IPS DF 4.7 (cell line): Measurements from ENCODE around the gene ITGA11.

Source experiments
- DNase-seq: peaks from one replicate; pipeline ENCODE4 v3.0.0-alpha.2; 2013; ENCODE audit warnings: low spot score; ENCODE audit errors: extremely low read depth

ITGA11 gene

DNA sequence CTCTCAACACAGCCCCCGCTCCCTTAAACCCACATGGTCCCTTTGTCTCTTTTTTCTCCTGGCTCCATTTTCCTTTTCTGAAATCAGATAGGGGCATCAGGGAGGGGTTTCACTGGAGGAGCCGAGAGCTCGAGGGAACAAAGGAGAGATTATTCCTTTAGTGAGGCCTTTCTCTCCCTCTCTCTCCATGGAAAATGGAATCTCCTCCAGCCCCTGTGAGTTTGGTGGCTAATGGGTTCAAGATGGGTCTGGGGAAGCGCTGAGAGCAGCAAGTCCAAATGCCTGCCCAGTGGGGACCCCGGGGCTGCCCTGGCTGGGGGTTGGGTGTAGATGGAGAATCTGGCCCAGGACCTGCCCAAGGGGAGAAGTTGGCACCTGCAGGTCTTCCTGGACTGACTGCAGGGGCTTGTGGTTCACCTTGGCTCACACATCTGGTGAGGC, 56.8 kb downstream of the ITGA11 start:
- DNase-seq: no peak

DNA sequence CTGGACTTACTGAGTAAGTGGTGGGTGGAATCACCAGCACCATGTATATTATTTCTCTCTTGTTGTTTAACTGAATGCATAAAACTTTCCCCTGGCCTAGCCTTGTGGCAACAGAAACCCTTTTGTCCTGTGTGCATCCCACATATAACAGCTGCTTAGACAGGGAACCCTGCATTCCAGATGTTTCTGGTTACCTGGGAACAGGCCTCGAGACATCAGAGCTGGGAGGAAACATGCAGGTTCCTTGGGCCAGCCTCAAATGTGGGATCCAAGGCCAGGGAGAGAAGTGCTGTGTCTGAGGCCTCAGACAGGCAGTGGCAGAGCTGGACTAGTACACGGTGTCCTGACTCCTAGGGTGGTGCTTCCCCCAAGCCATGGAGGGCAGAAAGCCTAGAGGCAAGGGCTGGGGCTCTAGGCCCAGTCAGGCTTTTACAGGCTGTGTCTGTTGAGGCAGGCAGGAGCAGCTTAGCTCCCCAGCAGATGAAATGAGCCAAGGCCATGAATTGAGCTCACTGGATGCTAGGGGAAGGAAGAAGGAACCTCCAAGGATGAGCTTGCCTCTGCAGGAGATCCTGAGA, 57.7 kb downstream of the ITGA11 start:
- no peak for DNase-seq

DNA sequence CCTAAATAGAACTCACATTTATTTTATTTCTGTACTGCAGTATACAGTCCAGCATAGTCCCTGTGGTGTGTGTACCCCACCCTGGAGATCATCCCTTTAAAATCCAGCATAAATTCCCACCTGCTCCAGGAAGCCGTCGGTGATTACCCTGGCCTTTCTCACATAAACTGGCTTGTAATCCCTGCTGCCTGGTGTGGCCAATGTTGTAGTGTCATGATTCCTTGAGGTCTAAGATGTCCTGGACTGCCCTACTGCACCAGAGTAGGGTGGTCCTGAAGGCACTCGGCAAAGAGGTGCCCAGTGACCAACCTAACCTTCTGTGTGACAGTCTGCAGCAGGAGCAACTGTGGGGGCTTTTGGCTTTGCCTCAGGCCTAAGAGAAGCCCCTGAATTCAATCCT, 58.9 kb downstream of the ITGA11 start:
- no peak for DNase-seq

DNA sequence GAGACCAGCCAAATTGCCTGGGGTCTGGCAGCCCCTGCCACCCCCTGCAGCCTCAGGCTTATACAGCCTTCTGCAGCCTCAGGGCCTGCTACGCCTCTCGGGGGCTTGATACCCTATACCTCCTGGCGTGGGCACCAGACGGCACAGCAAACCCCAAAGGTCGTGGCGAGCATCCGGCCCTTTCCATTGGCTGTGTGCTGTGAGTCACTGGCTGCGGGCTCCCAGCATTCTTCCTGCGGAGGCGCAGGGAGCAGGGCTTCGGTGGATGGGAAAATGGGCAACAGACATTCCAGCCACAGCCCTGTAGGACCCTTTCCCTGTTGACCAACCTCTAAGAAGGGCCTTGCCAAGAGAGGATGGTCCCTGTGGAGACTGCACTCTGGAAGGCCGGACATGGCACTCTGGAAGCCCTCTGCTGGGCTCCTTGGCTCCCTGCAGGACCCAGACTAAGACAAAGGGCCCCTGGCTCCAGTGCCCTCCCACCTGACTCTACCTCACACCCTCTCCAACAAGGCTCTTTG, 59.6 kb downstream of the ITGA11 start:
- DNase-seq: no peak

DNA sequence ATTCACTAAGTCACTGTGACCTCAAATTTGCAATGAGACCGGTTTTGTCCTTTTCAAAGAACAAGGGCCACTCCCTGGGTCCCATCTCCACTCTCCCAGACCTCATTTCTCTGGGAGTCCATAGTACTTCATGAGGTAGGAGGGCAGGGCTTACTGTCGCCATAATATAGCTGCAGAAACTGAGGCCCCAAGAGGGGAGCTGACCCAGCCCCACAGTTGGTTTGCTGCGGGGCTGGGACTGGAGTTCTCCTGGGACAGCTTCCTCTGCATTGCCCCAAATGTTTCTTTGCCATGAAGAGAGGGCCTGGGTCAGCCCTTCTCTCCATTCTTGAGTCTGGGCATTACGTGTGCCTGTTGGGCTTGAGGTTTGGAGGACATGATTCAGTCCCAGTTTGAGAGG, 60.1 kb downstream of the ITGA11 start:
- no peak for DNase-seq

DNA sequence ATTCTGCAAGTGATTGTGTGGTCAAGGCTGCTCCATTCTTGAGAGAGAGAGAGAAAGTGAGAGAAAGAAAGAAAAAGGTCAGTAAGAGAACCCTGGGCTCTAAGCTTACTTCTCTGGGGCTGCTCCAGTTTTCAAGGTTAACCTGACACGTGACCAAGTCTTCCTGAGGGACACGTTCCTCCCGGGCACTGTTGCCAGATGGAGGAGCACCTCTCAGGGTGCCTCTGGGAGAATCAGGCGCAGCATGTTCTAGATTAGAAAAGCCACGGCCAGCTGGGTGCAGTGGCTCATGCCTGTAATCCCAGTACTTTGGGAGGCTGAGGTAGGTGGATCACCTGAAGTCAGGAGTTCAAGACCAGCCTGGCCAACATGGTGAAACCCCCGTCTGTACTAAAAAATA, 60.8 kb downstream of the ITGA11 start:
- no peak for DNase-seq

DNA sequence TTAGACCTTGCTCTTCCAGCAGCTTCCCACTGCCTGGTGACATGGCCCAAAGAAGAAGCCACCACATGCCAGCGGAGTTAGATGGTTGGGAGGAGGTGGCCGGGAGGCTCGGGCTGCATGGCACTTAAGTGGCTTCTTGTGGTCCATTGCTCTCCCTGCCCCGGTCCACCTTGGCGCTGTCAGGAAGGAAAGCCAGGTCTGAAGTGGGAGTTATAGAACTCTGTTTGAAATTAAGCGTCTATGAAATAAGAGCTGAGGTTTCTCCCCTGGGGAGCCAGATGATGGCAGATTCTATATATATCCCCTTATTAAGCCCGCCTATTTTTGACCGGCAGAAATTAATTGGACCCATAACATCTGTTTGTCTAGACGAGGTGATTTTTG, 61.2 kb downstream of the ITGA11 start:
- DNase-seq: no peak

DNA sequence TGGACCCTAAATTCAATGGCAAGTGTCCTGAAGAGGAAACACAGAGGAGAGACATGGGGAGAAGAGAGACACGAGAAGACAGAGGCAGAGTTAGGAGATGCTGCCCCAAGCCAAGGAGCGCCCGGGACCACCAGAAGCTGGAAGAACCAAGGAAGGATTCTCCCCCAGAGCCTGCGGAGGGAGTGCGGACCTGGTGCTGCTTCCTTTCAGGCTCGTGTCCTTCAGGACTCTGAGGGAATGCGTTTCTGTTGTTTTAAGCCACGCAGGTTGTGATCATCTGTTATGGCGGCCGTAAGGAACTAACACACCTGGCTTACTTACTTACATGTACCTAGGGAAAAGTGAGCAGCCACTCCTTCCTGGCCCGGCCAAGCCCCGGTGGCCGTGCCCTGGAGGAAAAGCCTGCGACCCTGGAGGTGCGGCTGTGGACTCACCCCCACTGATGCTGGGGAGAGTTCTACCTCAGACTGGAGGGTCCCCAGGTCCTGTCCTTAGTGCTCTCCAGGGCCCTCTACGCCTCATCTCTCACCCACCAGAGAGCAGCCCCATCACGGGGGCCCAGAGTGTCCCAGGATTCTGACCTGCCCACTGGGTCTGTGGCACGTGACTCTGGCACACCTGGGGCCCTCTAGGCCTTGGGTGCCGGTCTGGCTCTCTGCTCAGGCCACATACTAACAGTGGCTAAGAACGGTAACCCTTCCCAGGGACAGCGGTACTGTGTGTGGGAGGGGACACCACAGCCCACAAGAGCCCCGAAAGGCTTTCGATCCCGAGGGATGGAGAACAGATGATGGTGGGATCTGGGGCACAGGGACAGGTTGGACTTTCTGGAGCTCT, 61.8 kb downstream of the ITGA11 start:
- no peak for DNase-seq

DNA sequence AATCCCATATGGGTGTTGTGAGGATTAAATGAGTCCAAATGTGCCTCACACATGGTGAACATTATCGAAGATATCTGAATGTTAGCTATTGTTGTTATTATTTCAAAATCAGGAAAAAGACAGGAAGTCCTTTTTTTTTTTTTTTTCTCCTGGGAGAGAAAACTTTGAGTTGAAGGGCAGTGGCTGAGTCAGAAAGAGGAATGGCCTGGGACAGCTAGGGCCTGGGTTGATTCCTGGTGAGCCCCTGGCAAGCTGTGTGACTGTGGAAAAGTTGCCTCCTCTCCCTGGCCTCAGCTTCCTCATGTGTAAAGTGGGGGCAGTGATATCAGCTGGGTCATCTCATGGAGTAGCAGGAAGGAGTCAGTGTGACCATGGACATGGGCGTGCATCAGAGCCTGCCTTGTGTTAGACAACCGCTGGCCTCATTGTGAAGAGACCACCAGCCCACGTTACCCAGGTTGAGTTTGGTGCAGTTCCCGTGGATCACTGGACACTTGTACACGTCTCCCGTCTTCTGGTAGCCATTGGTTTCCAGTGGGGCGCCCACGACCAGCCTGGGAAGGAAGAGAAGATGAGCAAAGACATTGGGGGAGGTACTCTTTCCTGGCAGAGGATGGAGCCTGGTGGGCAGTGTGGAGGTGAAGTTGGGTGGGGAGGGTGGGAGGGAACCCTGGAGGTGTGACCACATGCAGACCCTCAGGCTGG, 63.1 kb downstream of the ITGA11 start:
- no peak for DNase-seq

DNA sequence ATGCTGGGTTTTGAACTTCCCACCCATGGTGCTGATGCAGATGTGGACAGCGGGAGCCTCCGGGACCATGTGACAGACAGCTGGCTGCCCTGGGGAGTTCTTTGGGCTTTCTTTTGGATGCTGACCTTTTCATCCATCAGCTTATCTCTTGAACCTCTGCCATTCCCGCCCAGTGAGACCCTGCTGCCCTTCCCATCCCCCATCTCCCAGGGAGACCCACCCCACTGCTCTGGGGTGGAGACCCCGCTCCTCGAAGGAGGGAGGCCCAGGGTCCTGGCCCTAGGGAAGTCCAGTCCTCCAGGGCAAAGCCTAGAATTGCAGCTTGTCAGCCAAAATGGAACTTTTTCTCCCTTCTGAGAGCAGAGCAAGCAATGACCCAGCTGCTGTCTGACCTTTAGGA, 64.0 kb downstream of the ITGA11 start:
- no peak for DNase-seq

DNA sequence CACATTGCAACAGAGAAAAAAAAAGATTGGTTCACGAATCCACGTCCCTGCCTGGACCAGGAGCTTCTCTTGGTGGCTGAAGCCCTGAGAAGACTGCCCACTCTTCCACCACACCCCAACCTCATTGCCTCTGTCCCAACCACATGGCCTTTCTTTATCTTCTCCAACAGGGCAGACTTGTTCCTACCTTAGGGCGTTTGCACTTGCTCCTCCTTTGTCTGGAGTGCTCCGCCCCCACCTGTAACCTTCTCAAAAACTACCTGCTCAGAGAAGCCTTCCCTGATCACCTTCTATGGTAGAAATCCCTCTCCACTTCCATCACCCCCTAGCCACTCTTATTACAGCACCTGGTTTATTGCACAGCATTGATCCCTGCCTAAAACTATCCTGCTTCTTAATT, 64.7 kb downstream of the ITGA11 start:
- no peak for DNase-seq

DNA sequence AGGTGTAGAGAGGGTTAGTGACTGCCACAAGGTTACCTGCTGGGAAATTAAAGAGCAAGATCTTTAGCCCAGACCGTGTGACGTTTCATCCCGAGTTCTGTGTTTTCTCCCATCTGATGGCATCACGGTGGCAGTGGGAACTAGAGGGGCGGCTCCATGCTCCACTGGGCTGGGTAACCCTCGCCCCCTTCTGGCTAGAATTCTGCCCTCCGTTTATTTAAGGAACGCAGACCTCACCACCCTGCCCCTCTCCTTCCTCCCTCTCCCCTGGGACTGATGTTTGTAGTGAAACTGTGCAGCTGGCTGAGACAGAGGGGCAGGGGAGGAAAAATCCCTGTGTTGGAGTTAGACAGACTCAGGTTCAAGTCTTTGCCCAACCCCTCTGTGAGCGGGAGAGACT, 65.6 kb downstream of the ITGA11 start:
- DNase-seq: no peak

DNA sequence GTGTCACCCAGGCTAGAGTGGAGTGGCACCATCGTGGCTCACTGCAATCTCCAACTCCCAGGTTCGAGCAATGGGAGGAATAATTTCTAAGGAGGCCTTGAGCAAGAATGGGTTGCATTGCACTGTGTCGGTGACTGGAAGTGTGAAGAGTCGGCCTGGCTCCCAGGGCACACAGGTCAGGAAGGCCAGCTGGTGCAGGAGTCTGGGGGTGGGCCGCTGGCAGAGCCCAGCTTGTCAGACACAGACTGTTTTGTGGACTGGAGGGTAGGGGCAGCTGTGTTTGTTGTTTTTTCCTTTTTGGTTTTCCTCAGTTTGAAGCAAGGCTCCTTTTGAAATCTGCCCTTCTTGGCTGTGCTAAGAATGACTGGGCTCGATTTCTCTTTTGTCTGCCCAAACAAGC, 66.2 kb downstream of the ITGA11 start:
- no peak for DNase-seq

DNA sequence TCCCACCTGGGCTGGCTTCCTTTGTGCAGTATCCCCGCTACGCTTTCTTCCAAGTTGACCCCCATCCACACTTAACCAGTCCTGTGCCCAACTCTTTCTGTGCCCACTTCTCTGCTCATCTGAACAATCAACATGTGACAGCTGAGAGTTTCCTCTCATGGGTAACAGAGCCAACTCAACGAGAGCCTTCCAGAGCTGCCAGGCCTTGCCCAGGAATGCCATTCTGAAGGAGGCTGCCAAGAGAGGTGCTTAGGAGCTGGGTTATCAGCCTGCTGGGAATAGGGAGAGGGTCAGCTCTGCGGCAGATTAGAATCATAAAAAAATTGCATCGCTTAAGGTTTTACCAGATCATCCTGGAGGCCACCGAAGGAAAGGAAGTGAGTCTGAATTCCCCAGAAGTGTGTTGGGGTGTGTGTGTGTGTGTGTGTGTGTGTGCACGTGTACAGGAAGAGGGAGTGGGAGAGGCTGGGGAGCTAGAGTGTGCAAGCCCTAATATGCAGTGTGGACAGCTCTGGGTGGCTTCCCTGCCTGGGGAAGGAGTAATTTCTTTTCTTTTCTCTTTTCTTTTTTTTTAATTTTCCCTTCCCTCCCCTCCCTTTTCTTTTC, 66.7 kb downstream of the ITGA11 start:
- DNase-seq: no peak

DNA sequence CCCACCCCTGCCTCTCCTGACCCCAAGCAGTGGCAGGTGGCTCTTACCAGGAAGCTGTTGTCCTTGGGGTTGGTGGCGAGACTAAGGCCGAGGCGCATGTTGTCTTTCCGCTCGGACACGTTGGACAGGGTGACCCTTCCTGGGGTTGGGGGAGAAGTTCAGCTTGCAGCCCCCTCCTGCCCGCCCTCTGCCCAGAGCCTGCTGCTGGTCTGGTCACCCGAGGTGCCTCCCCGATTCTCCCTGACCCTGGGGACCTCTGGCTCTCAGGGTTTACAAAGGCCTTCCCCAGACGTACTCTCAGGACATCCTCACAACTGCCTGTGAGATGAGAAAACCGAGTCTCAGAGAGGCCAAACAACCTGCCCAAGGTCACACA, 67.3 kb downstream of the ITGA11 start:
- DNase-seq: no peak

DNA sequence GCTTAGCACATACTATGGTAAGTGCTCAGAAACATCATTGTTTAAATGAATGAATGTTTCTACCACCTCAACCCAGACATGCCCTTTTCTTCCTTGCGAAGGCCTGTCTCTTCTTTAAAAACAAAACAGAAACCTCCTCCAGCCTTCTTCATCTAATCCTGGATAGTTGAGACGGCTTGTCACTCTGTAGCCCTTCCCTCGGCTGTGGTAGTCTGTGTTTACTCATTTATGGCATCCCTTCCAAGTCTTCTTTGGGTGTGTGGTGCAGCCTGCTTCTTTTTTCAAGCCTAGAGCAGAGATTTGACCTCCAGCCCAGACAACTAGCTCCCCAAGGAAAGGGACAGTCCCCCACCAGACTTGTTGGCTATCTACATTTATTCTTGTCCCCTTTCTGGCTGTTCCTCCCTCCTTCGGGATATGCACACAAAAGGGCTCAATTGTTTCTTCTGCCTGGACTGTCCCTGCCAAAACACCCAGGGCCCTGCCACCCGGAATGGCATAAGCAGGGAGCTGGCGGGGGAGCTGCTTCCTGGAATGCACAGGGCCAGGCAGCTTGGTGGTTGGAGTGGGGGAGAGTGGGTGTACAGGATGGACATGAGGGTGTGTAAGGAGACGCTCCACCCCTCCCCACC, 67.8 kb downstream of the ITGA11 start:
- DNase-seq: no peak

DNA sequence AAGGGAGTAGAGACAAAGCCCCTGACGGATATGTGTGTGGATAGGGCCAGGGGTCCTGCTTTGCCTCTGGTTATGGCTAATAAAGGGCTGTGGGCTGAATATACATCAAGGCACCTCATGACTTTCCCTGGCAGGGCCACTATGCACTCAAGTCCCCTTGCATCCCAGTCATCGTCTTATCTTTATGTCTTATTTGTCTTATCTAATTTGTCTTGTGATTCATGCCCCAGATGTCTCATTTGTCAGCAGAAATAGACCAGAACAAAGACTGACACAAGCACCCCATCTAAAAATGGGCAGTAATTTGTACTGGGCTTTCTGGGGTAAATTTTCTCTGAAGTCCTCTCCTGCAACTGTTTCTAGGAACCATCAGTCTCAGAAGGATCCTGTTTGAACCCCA, 68.6 kb downstream of the ITGA11 start:
- DNase-seq: no peak

DNA sequence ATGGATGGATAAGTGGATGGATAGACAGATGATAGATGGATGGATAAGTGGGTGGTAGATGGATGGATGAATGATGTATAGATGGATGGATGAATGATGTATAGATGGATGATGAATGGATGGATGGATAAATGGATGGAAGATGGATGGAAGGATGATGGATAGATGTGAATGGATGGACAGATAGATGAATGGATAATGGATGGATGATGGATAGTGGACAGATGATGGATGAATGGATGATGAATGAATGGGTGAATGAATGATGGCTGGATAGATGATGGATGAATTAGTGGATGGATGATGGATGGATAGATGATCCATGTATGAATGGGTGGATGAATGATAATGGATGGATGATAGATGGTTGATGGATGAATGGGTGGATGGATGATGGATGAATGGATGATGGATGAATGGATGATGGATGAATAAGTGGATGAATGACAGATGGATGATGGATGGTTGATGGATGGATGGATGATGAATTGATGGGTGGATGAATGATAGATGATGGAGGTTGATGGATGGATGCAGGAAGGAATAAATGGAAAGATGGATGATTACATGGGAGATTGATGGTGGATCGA, 69.3 kb downstream of the ITGA11 start:
- no peak for DNase-seq

DNA sequence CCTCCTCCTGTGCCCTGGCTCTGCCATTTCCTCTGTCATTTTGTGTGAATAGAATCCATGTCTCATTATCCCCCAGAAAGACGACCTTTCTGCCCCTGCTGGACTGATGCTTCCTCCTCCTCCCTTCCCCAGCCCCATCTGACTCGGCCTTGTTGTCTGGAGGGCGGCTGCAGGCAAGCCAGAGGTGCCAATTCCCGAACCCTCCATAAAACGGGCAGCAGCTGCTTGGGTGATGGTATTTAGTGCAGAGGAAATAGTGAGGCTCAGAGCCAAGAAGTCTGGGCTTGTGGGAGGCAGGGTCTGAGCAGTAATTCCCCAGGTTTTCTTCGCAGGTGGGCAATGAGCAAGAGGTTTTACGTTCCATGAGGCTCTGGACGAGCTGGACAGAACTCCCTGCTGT, 71.2 kb downstream of the ITGA11 start:
- DNase-seq: no peak

DNA sequence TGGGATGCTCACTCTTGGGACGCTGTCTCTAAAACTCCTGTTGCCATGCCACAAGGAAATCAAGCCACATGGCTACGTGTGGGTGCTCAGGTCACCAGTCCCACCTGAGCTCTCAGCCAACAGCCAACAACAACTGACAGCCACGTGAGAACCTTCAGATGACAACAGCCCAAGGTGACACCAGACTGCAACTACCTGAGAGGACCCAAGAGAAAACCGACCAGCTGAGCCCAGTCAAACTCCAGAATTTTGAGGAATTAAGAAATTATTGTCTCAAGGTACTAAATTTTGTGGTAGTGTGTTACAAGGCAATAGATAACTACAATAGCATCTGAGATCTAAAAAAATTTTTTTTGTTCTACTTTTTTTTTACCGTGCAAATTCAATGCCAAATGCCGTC, 75.2 kb downstream of the ITGA11 start:
- no peak for DNase-seq

DNA sequence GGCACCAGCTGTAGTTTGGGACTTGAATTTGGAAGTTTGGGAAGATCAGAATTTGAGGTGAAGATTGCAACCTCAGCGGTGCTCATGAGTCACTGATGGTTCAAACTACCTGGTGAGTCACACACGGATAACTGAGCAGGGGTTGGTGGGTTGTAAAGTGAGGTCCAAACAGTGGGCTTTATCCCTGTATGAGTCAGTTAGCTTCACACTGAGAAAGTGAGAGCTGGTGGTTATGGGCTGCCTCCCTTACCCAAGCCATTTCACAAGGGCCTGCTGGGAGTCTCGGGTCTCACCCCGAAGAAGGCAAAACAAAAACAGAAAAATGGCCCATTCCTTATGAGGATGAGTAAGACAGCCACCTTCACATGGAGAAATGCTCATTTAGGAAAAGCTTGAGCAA, 77.0 kb downstream of the ITGA11 start:
- DNase-seq: no peak
